Aorta (tissue), 5 donors: ENCODE results near the gene LRRFIP1. TPM values are rescaled to one million over a fixed set of nuclear protein-coding genes. Genes with fewer than 3 reads are reported as not detected.

ENCODE experiments used
- ATAC-seq: fragments of 200-7000 bp; cut with Tn5 transposase; one replicate; pipeline ENCODE4 v1.9.1; 2022; ENCODE audit warnings: moderate library complexity; ENCODE audit not compliant: low FRiP score
- DNase-seq, 2 donors: peaks; one replicate each; pipeline ENCODE4 v3.0.0-alpha.2; 2020
- H3K27ac ChIP-seq, 2 donors: one replicate each; pipeline ENCODE4 v1.5.1; 2013; ENCODE audit warnings: low read length in 2 of 2, mild to moderate bottlenecking in 2 of 2, moderate library complexity in 2 of 2, control low read depth in 1 of 2, inconsistent platforms in 1 of 2, low read depth in 1 of 2
- H3K27me3 ChIP-seq, 2 donors: one replicate each; pipeline ENCODE4 v1.6.1; 2013; ENCODE audit warnings: control low read depth in 1 of 2, low read length in 1 of 2, mild to moderate bottlenecking in 1 of 2, moderate library complexity in 1 of 2; ENCODE audit not compliant: insufficient read depth in 2 of 2, control insufficient read depth in 1 of 2
- H3K36me3 ChIP-seq, 2 donors: one replicate each; pipeline ENCODE4 v1.6.1; 2013; ENCODE audit warnings: control low read depth in 1 of 2, low read length in 1 of 2, mild to moderate bottlenecking in 1 of 2; ENCODE audit not compliant: insufficient read depth in 2 of 2, control insufficient read depth in 1 of 2
- H3K4me1 ChIP-seq, 2 donors: one replicate each; pipeline ENCODE4 v1.6.1; 2013; ENCODE audit warnings: low read length in 2 of 2, control low read depth in 1 of 2, mild to moderate bottlenecking in 1 of 2, moderate library complexity in 1 of 2; ENCODE audit not compliant: insufficient read depth in 2 of 2, control insufficient read depth in 1 of 2
- H3K4me3 ChIP-seq, 2 donors: one replicate each; pipeline ENCODE4 v1.5.1; 2013; ENCODE audit warnings: low read length in 2 of 2, control low read depth in 1 of 2, mild to moderate bottlenecking in 1 of 2
- H3K9me3 ChIP-seq: one replicate; pipeline ENCODE4 v1.6.1; 2013; ENCODE audit warnings: mild to moderate bottlenecking, low read length; ENCODE audit not compliant: control insufficient read depth
- WGBS, 2 donors: extraction: QIAGEN DNeasy Blood & Tissue Kit; methylation state at CpG; one replicate each; pipeline ENCODE4 v1.1.7; 2013; 5-methylcytosine and 5-hydroxymethylcytosine counted together
- intact Hi-C, 2 donors: fragments of 100-400 bp; cut with DNase I; formaldehyde crosslinking; loops; one replicate each; pipeline versions ENCODE4 v1.14.2 to v1.15.0; 2022
- polyA plus RNA-seq, 2 donors: library from polyadenylated mRNA; stranded (reverse); fragments of 200-250 nt; gene quantifications; one replicate each; pipeline ENCODE4 v1.2.3, GENCODE V29; 2013
- total RNA-seq, 2 donors: library from RNA; stranded (reverse); fragmentation: NEBNext Ultra II Directional; extraction: Animal tissue kit (Norgen Biotek cat#: 25700); gene quantifications; one replicate each; pipeline ENCODE4 v1.2.1, GENCODE V29; 2021
- donor health status: healthy with polysubstance abuse.
- donor health status: Bipolar disorder and iron deficiency.
- donor health status: DM: no; HTN: no; CAD: no.
- donor health status: DM: no; HTN: no; CAD: no.
- donor health status: DM: yes; HTN: yes; CAD: no.

Gene LRRFIP1
- total and polyA plus RNA-seq, 4 donors = 100 to 348 (median 169) TPM

DNA sequence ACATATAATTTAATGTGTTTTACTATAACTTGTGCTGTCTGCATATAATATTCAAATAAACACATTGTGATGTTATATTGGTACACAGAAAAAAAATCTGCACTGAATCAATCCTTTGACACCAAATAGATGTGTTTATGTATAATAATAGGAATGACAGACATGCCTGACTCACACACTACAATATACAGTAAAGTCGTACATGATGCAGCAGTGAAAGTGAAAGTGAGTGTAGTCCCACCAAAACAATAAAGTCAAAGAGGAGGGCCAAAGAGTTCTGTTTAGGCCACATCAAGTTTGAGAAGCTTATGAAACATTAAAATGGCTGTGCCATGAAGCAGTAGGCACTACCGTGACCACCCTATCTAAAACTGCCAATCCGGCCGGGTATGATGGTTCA is 163.0 kb downstream of the LRRFIP1 start:
- Histone ChIP-seq H3K27ac (no peak overlapping the region), H3K36me3 (no peaks in the 10 kb centered on the region), H3K4me1 (no peaks in the 10 kb centered on the region), H3K27me3 (no peaks in the 10 kb centered on the region), H3K9me3 (peaks cover 2% of the 10 kb centered on the region), H3K4me3 (no peak overlapping the region)
- ATAC-seq (no peak), DNase-seq (no peak)
- WGBS, 2 donors = 88 to 91% methylated on average over 4 of the region's 4 CpGs
- intact Hi-C loops = no loop called here

DNA sequence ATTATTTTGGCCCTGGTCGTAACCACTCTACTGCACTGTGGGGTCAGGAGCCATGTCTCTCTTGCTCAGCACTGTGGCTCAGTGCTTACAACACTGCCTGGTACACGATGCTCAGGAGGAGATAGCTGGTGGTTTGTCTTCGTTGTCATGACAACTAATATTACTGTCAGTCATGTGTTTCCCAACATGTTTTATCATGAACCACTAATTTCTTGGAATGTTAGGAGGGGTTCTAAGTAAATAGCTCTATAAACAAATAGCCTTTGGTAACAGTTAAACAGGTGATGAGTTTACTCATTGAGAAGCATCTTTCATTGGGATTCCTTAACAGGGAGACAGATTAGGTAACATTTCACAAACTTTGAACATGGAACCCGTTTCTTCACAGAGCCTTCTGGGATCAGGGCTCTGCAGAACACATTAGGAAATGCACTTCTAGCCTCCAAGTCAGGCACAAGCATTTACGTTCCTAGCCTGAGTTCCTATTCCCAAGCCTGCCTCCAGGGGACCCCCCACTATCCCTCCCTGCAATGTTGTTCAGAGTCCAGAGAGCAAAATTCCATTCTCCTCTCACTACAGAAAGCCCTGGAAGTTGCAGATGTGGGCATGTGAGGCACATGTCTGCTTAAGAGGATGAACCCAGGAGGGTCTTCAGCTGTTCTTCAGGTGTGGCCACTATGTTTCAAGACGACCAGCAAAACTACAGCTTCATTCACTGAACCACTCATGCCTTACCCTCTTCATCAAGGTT is 164.8 kb downstream of the LRRFIP1 start:
- no peak for ATAC-seq
- H3K4me1 ChIP-seq = no peaks in the 10 kb centered on the region
- intact Hi-C loops = no loop called here

DNA sequence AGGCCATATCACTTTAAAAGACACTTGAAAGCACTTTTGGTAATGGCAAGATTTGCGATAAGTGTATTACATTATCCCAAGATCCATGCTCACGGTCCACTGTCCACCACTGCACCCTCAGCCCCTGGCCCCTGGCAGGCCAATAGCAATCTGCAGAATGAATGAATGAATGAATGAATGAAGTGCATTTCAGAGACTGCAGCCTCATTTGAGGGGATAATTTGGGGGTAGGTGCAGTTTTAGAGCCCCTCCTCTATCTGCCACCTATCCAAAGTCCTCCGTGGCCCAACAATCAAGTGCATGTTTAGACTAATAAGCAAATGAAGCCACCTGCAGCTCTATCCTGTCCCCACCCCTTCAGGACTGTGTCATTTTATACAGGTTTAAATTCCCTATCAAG is 169.9 kb downstream of the LRRFIP1 start:
- intact Hi-C loops = no loop called here
- ATAC-seq (no peak), DNase-seq (no peak)
- H3K9me3 ChIP-seq = no peaks in the 10 kb centered on the region
- no peaks in the 10 kb centered on the region for H3K4me1 ChIP-seq
- H3K36me3 ChIP-seq = no peaks in the 10 kb centered on the region
- H3K27me3 ChIP-seq = no peaks in the 10 kb centered on the region
- H3K27ac ChIP-seq = no peak overlapping the region
- no peak overlapping the region for H3K4me3 ChIP-seq
- 98 to 99% methylated on average over 3 of the region's 3 CpGs for WGBS, 2 donors

More for the DNA sequence above, 164.8 kb downstream of the LRRFIP1 start:
- H3K27ac ChIP-seq = no peak overlapping the region
- no peaks in the 10 kb centered on the region for H3K9me3 ChIP-seq
- no peaks in the 10 kb centered on the region for H3K27me3 ChIP-seq
- no peak for DNase-seq
- H3K36me3 ChIP-seq = no peaks in the 10 kb centered on the region
- no peak overlapping the region for H3K4me3 ChIP-seq
- WGBS, 2 donors = 72 to 76% methylated on average over 6 of the region's 6 CpGs

DNA sequence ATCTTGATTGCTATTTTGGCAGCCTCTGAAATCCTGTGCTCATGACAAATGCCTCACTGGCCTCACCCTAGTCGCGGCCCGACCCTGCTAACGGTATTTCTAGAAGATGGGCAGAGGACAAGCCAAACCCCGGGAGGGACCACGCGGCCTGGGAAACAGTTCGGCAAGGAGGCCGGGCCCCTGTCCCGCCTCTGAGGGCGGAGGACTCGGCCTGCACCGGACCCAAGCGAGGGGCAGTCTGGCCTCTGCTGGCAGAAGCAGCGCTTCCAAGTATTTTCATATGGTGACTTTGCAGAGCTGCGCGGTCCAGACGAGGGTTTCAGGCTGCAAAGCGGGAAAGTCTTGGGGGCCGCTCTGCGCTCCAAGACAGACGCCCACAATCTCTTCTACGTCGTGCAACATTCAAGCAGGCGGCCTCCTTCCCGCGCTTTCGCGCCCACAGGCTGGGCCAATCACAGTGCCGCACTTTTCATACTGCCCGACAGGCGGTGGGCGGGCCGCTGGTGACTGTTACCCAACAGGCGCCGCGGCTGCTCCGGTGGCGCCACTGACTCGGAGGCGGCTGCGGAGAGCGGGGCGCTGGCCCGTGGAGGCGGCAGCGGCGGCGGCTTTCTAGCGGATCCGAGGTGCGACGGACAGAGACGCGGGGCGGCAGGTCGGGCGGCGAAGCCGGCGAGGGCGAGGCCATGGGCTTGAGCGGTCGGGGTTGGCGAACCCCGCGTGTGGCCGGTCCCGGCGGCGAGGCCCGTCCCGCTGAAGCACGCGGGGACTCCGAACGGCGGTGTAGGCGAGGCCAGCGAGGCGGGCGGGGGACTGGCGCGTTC is 171.1 kb downstream of the LRRFIP1 start, which contains the start of gene RBM44:
TSS of gene RBM44 (plus strand) at position 544 of the 824 bp plus-strand sequence. CDS start 14,831 bp downstream, outside the sequence.
- no peaks in the 10 kb centered on the region for H3K27me3 ChIP-seq
- no peaks in the 10 kb centered on the region for H3K9me3 ChIP-seq
- no peak for ATAC-seq
- intact Hi-C loops = no loop called here
- H3K4me3 ChIP-seq = no peak within 1 kb of the TSS
- H3K4me1 ChIP-seq = no peaks in the 10 kb centered on the region
- no peak for DNase-seq
- 65 to 75% methylated on average over 76 to 84 of the region's 84 CpGs for WGBS, 2 donors
- no peaks in the 10 kb centered on the region for H3K36me3 ChIP-seq
- H3K27ac ChIP-seq = no peak within 1 kb of the TSS

DNA sequence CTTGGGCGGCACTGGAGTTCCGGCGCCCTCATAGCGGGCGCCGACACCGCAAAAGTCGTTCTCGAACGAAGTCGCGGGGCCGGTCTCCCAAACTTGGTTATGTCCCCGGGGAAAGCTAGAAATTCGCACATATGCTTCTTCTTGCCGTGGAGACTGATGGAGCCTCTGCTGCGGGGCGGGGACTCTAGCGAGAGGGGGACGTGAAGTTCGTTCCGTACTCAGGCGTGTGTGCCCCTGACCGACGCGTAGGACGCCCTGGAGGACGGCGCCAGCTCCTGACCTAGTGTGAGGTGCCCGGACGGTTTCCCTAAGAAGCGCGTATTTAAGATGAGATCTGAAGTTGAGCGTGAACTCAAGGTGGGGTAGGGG is 171.7 kb downstream of the LRRFIP1 start:
- Histone ChIP-seq H3K27me3 (no peaks in the 10 kb centered on the region), H3K4me1 (no peaks in the 10 kb centered on the region), H3K9me3 (no peaks in the 10 kb centered on the region), H3K4me3 (no peak overlapping the region), H3K36me3 (no peaks in the 10 kb centered on the region), H3K27ac (no peak overlapping the region)
- ATAC-seq = no peak
- no peak for DNase-seq
- intact Hi-C loops = no loop called here
- WGBS, 2 donors = 80 to 89% methylated on average over 34 of the region's 34 CpGs

DNA sequence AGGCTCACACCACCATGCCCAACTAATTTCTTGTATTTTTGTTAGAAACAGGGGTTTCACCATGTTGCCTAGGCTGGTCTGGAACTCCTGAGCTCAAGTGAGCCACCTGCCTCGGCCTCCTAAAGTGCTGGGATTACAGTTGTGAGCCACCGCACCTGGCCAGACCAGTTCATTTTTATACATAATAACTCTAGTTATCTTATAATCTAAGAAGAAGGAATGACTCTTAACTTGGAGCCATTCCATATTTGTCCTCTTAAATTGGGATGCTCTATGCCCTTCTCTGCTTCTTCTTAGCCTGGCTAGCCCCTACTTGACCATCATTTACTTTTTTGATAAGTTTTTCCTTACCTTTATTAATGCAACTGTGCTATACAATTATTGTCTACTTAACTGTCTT is 174.1 kb downstream of the LRRFIP1 start:
- H3K4me1 ChIP-seq = no peaks in the 10 kb centered on the region
- ATAC-seq (no peak), DNase-seq (no peak)
- H3K9me3 ChIP-seq = no peaks in the 10 kb centered on the region
- 91 to 95% methylated on average over 2 of the region's 2 CpGs for WGBS, 2 donors
- H3K27me3 ChIP-seq = no peaks in the 10 kb centered on the region
- no peaks in the 10 kb centered on the region for H3K36me3 ChIP-seq
- intact Hi-C loops = no loop called here
- no peak overlapping the region for H3K27ac ChIP-seq
- no peak overlapping the region for H3K4me3 ChIP-seq

DNA sequence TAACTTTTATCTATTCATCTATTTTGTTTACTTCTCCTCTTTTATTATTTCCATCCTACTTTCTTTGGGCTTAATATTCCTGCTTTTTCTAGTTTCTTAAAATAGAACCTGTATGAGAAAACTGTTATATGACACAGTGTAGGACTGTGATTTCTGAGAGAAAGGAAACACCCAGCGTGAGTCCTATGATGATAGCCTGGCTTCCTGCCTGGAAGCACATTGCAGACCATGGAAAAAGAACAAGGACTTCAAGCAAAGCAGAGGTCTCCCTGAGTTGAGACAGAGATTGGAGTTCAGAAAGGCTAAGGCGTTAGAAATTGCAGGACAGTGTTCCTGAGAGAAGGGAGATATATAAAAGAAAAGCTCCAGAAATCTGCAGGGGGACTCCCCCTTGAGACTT is 178.9 kb downstream of the LRRFIP1 start:
- no peak for ATAC-seq
- no peak overlapping the region for H3K4me3 ChIP-seq
- DNase-seq = no peak
- intact Hi-C loops = no loop called here
- H3K27me3 ChIP-seq = no peaks in the 10 kb centered on the region
- WGBS, 2 donors = 17 to 22% methylated on average over 2 of the region's 2 CpGs
- no peaks in the 10 kb centered on the region for H3K4me1 ChIP-seq
- no peaks in the 10 kb centered on the region for H3K36me3 ChIP-seq
- no peaks in the 10 kb centered on the region for H3K9me3 ChIP-seq
- no peak overlapping the region for H3K27ac ChIP-seq

DNA sequence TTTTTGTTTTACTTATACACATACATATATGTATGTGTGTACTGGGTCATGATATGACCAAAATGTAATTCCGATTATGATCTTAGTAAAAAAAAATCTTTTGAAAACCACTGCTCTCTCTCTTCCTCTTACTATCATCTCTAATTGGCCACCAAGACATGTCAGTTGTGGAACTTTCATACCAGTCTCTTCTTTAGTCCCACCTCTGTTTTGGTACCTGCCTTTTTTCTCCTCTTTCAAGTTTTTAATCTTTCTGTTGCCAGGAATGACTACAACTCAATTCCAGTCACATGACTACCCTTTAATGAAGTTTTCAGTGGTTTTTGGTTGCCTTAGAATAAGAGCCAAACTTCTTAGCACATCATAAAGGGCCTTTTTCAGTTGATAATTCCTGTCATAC is 188.2 kb downstream of the LRRFIP1 start:
- Histone ChIP-seq H3K27ac (no peak overlapping the region), H3K27me3 (no peaks in the 10 kb centered on the region), H3K9me3 (no peaks in the 10 kb centered on the region), H3K4me3 (no peak overlapping the region), H3K4me1 (no peaks in the 10 kb centered on the region), H3K36me3 (no peaks in the 10 kb centered on the region)
- intact Hi-C loops = no loop called here
- ATAC-seq = no peak
- WGBS, 2 donors = 92 to 96% methylated on average over 1 of the region's 1 CpG
- DNase-seq = no peak

DNA sequence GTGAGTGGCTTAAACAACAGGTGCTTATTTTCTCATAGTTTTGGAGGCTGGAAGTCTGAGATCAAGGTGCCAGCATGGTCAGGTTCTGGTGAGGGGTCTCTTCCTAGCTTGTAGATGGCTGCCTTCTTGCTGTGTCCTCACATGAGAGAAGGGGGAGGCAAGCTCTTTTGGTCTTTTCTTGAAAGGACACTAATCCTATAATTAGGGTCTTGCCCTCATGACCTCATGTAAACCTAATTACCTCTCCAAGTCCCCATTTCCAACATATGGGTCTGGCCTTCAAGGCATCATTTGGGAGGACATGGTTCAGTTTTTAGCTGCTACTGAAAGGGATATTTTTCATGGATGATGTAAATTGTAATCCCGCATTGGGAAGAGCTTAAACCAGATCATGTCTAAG is 189.1 kb downstream of the LRRFIP1 start:
- no peaks in the 10 kb centered on the region for H3K27me3 ChIP-seq
- 95 to 98% methylated on average over 1 of the region's 1 CpG for WGBS, 2 donors
- ATAC-seq = no peak
- no peak for DNase-seq
- H3K4me1 ChIP-seq = no peaks in the 10 kb centered on the region
- intact Hi-C loops = no loop called here
- H3K36me3 ChIP-seq = no peaks in the 10 kb centered on the region
- no peaks in the 10 kb centered on the region for H3K9me3 ChIP-seq
- no peak overlapping the region for H3K4me3 ChIP-seq
- no peak overlapping the region for H3K27ac ChIP-seq
